Vagina (tissue), 2 donors: ENCODE measurements around the gene PCSK2. TPM values are rescaled to one million over a fixed set of nuclear protein-coding genes. Genes with fewer than 3 reads are reported as not detected.

Experiments
- DNase-seq, 2 donors: peaks; one replicate each; pipeline ENCODE4 v3.0.0-alpha.2; 2017; ENCODE audit errors: extremely low spot score in 2 of 2
- H3K27ac ChIP-seq: fragments of 200-600 bp; sonication (generic); one replicate; pipeline ENCODE4 v1.5.1; 2019
- H3K27me3 ChIP-seq: fragments of 200-600 bp; sonication (generic); one replicate; pipeline ENCODE4 v1.5.1; 2019
- H3K36me3 ChIP-seq, 2 donors: fragments of 200-600 bp; sonication (generic); one replicate each; pipeline ENCODE4 v1.5.1; 2017 to 2019
- H3K4me1 ChIP-seq: fragments of 200-600 bp; sonication (generic); one replicate; pipeline ENCODE4 v1.5.1; 2019
- H3K4me3 ChIP-seq, 2 donors: fragments of 200-600 bp; sonication (generic); 1 replicate in 1 of 2; 2 replicates in 1 of 2; pipeline ENCODE4 v1.5.1; 2016 to 2019
- H3K9me3 ChIP-seq: fragments of 200-600 bp; sonication (generic); one replicate; pipeline ENCODE4 v1.5.1; 2019
- POLR2A ChIP-seq, 2 donors: fragments of 450-650 bp; IDR thresholded peaks; one replicate each; pipeline ENCODE4 v1.6.1; 2017; ENCODE audit warnings: antibody characterized with exemption in 2 of 2, mild to moderate bottlenecking in 2 of 2, moderate library complexity in 2 of 2
- POLR2AphosphoS5 ChIP-seq, 2 donors: sonication (generic); formaldehyde crosslinking; IDR thresholded peaks; one replicate each; pipeline ENCODE4 v1.9.0; 2017; ENCODE audit warnings: antibody characterized with exemption in 2 of 2, mild to moderate bottlenecking in 2 of 2, low read depth in 1 of 2; ENCODE audit not compliant: insufficient read depth in 1 of 2
- intact Hi-C: fragments of 100-400 bp; cut with DNase I; formaldehyde crosslinking; loops from one replicate; pipeline ENCODE4 v1.15.1; 2023
- total RNA-seq: library from RNA; depleted of rRNA; stranded (reverse); fragments of >200 nt; gene quantifications from one replicate; pipeline ENCODE4 v1.2.3, GENCODE V29; 2016
- TF ChIP-seq, protein P1 (sequence below), 3 experiments: fragments of 450-650 bp in 2 of 3; fragments of 200-600 bp in 1 of 3; sonication (generic) in 1 of 3; IDR thresholded peaks; one replicate each; pipeline ENCODE4 v1.5.1; 2017 to 2019; ENCODE audit warnings: antibody characterized with exemption in 3 of 3, mild to moderate bottlenecking in 2 of 3, moderate library complexity in 2 of 3

Gene PCSK2
- total RNA-seq, 1 donor from 2014 or later = 0.98 TPM

DNA sequence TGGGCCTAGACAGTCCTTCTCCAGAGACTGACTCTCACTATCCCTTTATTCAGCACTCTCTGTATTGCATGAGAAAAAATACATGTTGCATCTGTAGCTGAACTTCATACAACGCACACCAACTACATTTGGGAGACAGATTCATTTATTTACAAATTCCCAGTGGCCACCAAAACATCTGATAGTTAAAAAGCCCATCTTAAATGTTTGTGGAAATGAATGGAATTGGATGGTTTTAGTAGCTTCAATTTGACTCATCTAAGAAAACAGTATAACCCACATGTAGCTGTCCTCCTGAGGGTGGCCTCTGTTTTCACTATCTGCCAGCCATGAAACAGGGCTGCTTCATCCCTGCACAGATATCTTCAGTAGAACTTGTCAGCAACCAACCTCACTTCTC is 116.3 kb downstream of the PCSK2 start:
- Histone ChIP-seq H3K27ac (no peak overlapping the region), H3K9me3 (no peaks in the 10 kb centered on the region), H3K27me3 (no peaks in the 10 kb centered on the region), H3K4me1 (no peaks in the 10 kb centered on the region), H3K4me3 (no peak overlapping the region), H3K36me3 (no peaks in the 10 kb centered on the region)
- no peak for DNase-seq
- TF ChIP-seq, protein P1, sequence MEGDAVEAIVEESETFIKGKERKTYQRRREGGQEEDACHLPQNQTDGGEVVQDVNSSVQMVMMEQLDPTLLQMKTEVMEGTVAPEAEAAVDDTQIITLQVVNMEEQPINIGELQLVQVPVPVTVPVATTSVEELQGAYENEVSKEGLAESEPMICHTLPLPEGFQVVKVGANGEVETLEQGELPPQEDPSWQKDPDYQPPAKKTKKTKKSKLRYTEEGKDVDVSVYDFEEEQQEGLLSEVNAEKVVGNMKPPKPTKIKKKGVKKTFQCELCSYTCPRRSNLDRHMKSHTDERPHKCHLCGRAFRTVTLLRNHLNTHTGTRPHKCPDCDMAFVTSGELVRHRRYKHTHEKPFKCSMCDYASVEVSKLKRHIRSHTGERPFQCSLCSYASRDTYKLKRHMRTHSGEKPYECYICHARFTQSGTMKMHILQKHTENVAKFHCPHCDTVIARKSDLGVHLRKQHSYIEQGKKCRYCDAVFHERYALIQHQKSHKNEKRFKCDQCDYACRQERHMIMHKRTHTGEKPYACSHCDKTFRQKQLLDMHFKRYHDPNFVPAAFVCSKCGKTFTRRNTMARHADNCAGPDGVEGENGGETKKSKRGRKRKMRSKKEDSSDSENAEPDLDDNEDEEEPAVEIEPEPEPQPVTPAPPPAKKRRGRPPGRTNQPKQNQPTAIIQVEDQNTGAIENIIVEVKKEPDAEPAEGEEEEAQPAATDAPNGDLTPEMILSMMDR (IDR thresholded peaks at IDR 0.05) = no peak
- TF ChIP-seq POLR2AphosphoS5 (IDR thresholded peaks at IDR 0.05; ENCODE audit: insufficient read depth in 1 of 2, low read depth in 1 of 2) = no peak
- TF ChIP-seq POLR2A (IDR thresholded peaks at IDR 0.05) = no peak
- intact Hi-C loops = no loop called here

DNA sequence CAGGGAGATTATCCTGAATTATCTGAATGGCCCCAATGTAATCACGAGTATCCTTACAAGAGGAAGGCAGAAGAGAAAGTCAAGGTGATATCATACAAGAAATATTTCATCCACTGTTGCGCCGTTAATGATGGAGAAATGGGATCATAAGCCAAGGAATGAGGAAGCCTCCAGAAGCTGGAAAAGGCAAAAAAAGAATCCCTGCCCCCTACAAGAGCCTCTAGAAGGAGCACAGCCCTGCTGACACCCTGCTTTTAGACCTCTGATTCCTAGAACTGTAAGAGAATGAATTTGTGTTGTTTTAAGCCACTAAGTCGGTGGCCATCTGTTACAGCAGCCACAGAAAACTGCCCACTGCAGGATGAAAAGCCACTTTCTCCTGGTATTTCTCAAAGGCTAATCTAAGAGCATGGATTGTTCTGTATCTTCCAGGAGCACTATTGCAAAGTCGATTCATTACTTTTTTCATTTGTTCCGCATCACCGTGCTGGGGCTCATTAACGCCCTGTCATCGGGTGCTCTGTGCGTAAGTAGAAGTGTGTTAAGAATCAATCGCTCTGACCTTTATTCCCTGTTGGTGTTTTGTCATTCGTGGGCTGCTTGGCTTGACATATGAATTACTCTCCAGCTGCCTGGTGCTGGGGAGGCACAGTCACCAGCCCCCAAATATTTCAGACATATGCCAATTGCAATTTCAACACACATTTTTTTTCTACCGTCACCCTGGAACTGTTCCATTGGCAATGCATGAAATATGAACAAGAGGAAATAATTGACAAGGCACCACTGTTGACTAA is 117.0 kb downstream of the PCSK2 start:
- intact Hi-C loops = no loop called here
- no peaks in the 10 kb centered on the region for H3K9me3 ChIP-seq
- H3K27me3 ChIP-seq = no peaks in the 10 kb centered on the region
- H3K4me3 ChIP-seq = no peak overlapping the region
- DNase-seq = peak in 1 of 2 donors; percentile 11
- H3K27ac ChIP-seq = no peak overlapping the region
- TF ChIP-seq POLR2AphosphoS5 (IDR thresholded peaks at IDR 0.05; ENCODE audit: insufficient read depth in 1 of 2, low read depth in 1 of 2) (no peak), POLR2A (IDR thresholded peaks at IDR 0.05) (no peak)
- TF ChIP-seq, protein P1 (IDR thresholded peaks at IDR 0.05) = no peak
- H3K4me1 ChIP-seq = no peaks in the 10 kb centered on the region
- H3K36me3 ChIP-seq = no peaks in the 10 kb centered on the region

DNA sequence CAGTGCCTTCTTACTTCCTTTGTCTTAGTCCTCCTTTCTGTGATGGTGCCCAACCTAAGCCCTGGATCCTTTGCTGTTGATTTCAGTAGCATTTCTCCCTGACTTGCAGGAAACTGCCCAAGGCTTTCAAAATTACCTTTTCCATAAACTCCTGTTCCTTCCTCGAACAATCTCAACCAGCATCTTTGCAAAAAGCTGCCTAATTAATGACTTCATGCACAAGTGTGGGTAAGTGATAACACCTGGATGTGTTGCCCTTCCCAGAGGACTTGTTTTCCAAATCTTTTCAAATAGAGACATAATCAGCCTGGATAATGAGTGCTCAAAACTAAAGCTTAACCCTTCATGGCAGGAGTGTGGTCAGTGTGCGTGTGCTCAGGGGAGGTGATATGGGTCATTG is 118.0 kb downstream of the PCSK2 start:
- peak in 1 of 2 donors; percentile 20 for DNase-seq
- no peaks in the 10 kb centered on the region for H3K4me1 ChIP-seq
- intact Hi-C loops = no loop called here
- no peak overlapping the region for H3K4me3 ChIP-seq
- H3K9me3 ChIP-seq = no peaks in the 10 kb centered on the region
- TF ChIP-seq POLR2AphosphoS5 (IDR thresholded peaks at IDR 0.05; ENCODE audit: insufficient read depth in 1 of 2, low read depth in 1 of 2) (no peak), POLR2A (IDR thresholded peaks at IDR 0.05) (no peak)
- TF ChIP-seq, protein P1 (IDR thresholded peaks at IDR 0.05) = no peak
- H3K27me3 ChIP-seq = no peaks in the 10 kb centered on the region
- no peak overlapping the region for H3K27ac ChIP-seq
- no peaks in the 10 kb centered on the region for H3K36me3 ChIP-seq

DNA sequence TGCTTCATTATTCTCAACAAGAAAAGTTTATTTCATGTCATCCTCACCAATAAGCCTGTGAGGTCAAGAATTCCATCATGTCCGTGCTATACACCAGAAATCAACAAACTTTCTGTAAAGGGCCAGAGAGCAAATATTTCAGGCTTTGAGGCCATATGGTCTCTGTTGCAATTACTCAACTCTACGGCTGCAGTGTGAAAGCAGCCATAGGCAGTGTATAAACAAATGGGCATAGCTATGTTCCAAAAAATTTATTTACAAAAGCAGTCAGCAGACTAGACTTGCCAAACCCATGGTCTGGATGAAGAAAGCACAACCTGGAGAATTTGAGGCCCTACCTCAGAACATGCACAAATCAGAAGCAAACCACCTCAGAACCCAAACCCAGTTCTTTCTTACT is 118.5 kb downstream of the PCSK2 start:
- DNase-seq = no peak
- Histone ChIP-seq H3K9me3 (no peaks in the 10 kb centered on the region), H3K4me1 (no peaks in the 10 kb centered on the region), H3K27ac (no peak overlapping the region), H3K36me3 (no peaks in the 10 kb centered on the region), H3K27me3 (no peaks in the 10 kb centered on the region), H3K4me3 (no peak overlapping the region)
- intact Hi-C loops = no loop called here
- TF ChIP-seq POLR2A (IDR thresholded peaks at IDR 0.05) (no peak), POLR2AphosphoS5 (IDR thresholded peaks at IDR 0.05; ENCODE audit: insufficient read depth in 1 of 2, low read depth in 1 of 2) (no peak)
- TF ChIP-seq, protein P1 (IDR thresholded peaks at IDR 0.05) = no peak

DNA sequence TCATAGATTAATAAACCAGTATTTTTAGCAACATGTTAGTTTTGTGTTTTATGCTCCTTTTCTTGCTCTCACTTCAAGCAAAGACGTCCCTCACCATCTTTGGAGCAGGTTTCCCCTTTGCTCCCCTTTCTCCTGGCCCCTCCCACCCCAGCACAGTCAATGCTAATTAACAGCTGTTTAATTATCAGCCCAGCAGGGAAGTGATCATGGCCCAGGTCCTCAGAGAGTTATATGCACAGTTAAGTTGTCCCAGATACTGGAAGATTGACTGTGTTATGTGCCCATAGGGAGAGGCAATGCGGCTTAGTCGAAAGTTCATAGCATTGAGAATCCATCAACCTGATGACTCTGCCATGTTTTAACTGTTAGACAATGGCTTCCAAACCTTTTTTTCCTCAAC is 123.5 kb downstream of the PCSK2 start:
- DNase-seq = peak in 1 of 2 donors; percentile 22
- intact Hi-C loops = no loop called here
- Histone ChIP-seq H3K27me3 (no peaks in the 10 kb centered on the region), H3K9me3 (no peaks in the 10 kb centered on the region), H3K27ac (no peak overlapping the region), H3K4me3 (no peak overlapping the region), H3K36me3 (no peaks in the 10 kb centered on the region), H3K4me1 (no peaks in the 10 kb centered on the region)
- TF ChIP-seq, protein P1 (IDR thresholded peaks at IDR 0.05) = no peak
- TF ChIP-seq POLR2A (IDR thresholded peaks at IDR 0.05) (no peak), POLR2AphosphoS5 (IDR thresholded peaks at IDR 0.05; ENCODE audit: insufficient read depth in 1 of 2, low read depth in 1 of 2) (no peak)
